ENCODE results near the gene GRB10.

DNA sequence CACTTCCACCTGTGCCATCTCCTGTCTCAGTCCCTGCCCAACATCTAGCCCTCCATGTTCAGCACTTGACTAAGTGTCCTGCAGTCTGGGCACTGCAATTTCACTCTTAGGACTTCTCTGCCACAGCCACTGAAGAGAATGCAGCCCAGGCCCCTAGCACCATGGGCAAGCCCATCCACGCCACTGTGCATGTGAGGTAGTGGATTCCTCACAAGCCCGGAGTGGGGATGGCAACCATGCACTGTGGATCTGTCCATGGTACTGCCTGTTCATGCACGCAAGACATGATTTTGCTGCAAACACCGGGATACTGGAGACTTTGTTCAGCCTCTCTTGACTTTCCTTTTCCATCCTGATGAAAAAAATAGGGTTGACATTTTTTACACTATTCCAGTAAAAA, 229.8 kb downstream of the GRB10 start:
- TF ChIP-seq EZH2 (IDR thresholded peaks at IDR 0.05) = no peak
- TF ChIP-seq, protein P1, sequence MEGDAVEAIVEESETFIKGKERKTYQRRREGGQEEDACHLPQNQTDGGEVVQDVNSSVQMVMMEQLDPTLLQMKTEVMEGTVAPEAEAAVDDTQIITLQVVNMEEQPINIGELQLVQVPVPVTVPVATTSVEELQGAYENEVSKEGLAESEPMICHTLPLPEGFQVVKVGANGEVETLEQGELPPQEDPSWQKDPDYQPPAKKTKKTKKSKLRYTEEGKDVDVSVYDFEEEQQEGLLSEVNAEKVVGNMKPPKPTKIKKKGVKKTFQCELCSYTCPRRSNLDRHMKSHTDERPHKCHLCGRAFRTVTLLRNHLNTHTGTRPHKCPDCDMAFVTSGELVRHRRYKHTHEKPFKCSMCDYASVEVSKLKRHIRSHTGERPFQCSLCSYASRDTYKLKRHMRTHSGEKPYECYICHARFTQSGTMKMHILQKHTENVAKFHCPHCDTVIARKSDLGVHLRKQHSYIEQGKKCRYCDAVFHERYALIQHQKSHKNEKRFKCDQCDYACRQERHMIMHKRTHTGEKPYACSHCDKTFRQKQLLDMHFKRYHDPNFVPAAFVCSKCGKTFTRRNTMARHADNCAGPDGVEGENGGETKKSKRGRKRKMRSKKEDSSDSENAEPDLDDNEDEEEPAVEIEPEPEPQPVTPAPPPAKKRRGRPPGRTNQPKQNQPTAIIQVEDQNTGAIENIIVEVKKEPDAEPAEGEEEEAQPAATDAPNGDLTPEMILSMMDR (IDR thresholded peaks at IDR 0.05) = no peak

All from neural progenitor cell (in vitro differentiated cells).